Ovary (tissue), 9 donors: ENCODE results near the gene ZNF354C. TPM values are rescaled to one million over a fixed set of nuclear protein-coding genes. Genes with fewer than 3 reads are reported as not detected.
A peak's percentile ranks its signal among the peaks of the same experiment; 100 is the strongest.

ENCODE experiments used
- DNase-seq, 5 donors: peaks; one replicate each; pipeline ENCODE4 v3.0.0-alpha.2; 2019 to 2020
- H3K27ac ChIP-seq, 2 donors: fragments of 200-600 bp; one replicate each; pipeline versions ENCODE4 v1.5.1 to v1.8.0; 2019 to 2022
- H3K27me3 ChIP-seq: fragments of 200-600 bp; one replicate; pipeline ENCODE4 v1.8.0; 2022
- H3K36me3 ChIP-seq: fragments of 200-600 bp; sonication (generic); one replicate; pipeline ENCODE4 v1.5.1; 2019
- H3K4me1 ChIP-seq: one replicate; pipeline ENCODE4 v1.8.1; 2013; ENCODE audit warnings: mild to moderate bottlenecking, moderate library complexity; ENCODE audit not compliant: insufficient read depth
- H3K4me3 ChIP-seq: fragments of 200-600 bp; sonication (generic); one replicate; pipeline ENCODE4 v1.5.1; 2017
- H3K9me3 ChIP-seq, 2 donors: fragments of 200-600 bp in 1 of 2; sonication (generic) in 1 of 2; one replicate each; pipeline versions ENCODE4 v1.5.1 to v1.8.1; 2013 to 2019; ENCODE audit warnings: mild to moderate bottlenecking in 1 of 2, moderate library complexity in 1 of 2
- EP300 ChIP-seq: sonication (generic); formaldehyde crosslinking; IDR thresholded peaks from one replicate; pipeline ENCODE4 v1.6.1; 2017; ENCODE audit warnings: antibody characterized with exemption
- POLR2A ChIP-seq: fragments of 450-650 bp; IDR thresholded peaks from one replicate; pipeline ENCODE4 v1.6.1; 2017; ENCODE audit warnings: antibody characterized with exemption, mild to moderate bottlenecking, moderate library complexity
- WGBS, 3 donors: extraction: QIAGEN DNeasy Blood & Tissue Kit in 1 of 3; methylation state at CpG; one replicate each; pipeline versions ENCODE4 v1.1.5 to v1.1.7; 2013 to 2017; 5-methylcytosine and 5-hydroxymethylcytosine counted together
- intact Hi-C, 4 donors: fragments of 100-400 bp; cut with DNase I; formaldehyde crosslinking; loops; one replicate each; pipeline versions ENCODE4 v1.11.0 to v1.15.1; 2022 to 2023
- polyA plus RNA-seq, 2 donors: library from polyadenylated mRNA; stranded (reverse); fragments of 200-250 nt in 1 of 2; fragments of 350-450 nt in 1 of 2; fragmentation: Illumina TruSeq in 1 of 2; extraction: RNeasy Lipid Tissue Mini Kit (QIAGEN cat#74804) in 1 of 2; gene quantifications; one replicate each; pipeline ENCODE4 v1.2.3, GENCODE V29; 2013 to 2014
- total RNA-seq, 7 donors: library from RNA; depleted of rRNA in 2 of 7; stranded (reverse); fragments of >200 nt in 2 of 7; fragmentation: NEBNext Ultra II Directional in 3 of 7; extraction: Animal tissue kit (Norgen Biotek cat#: 25700) in 3 of 7; gene quantifications; one replicate each; pipeline versions ENCODE4 v1.1.0 to v1.2.4, GENCODE V29; 2016 to 2023
- TF ChIP-seq, protein P1 (sequence below), 3 donors: fragments of 450-650 bp in 2 of 3; fragments of 200-600 bp in 1 of 3; IDR thresholded peaks; one replicate each; pipeline versions ENCODE4 v1.5.1 to v1.8.0; 2016 to 2022; ENCODE audit warnings: antibody characterized with exemption in 3 of 3, mild to moderate bottlenecking in 1 of 3
- donor health status: DM: no; HTN: no; CAD: no; lungs with moderate emphysema.
- donor health status: DM: no; HTN: no; CAD: no.
- donor health status: Bipolar disorder and iron deficiency.
- donor health status: DM: yes; HTN: yes; CAD: no.
- donor health status: DM: no; HTN: no; CAD: no.
- donor health status: DM: yes; HTN: yes; CAD: no.

Gene ZNF354C
- total and polyA plus RNA-seq, 9 donors, result 4.1 to 11.8 (median 9.4) TPM

DNA sequence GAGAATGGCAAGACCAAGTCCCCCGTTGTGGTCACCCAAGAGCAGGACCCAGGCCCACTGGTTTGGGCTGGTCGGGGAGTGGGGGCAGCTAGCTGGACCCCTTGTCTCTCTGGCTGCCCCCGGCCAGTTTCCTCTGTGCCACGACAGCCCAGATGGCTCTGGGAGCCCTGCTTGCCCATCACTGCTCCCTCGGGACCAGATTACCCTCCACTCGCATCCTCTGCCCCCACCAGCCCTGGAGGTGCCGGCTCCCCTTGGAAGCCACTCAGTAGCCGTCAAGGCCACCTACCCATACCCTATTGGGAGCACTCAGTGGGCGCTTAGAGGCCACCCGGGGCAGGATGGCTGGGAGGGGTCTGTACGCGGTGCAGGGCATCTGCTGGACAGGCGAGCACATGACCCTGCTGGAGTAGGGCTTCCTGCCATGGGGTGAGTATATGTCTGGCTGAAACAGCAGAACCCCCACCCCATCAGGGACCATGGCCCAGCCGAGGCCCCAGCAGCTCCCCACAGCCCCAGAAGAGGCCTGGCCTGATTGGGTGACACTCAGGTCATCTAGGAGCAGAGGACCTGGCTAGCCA is 70.0 kb downstream of the ZNF354C start:
- WGBS, 3 donors, result 88 to 94% (median 91%) methylated on average over 11 to 14 of the region's 14 CpGs
- Histone ChIP-seq H3K4me1 (no peaks in the 10 kb centered on the region), H3K4me3 (no peak overlapping the region), H3K36me3 (no peaks in the 10 kb centered on the region), H3K27me3 (no peaks in the 10 kb centered on the region), H3K27ac (no peak overlapping the region), H3K9me3 (no peaks in the 10 kb centered on the region)
- intact Hi-C loops, result no loop called here
- TF ChIP-seq, protein P1, sequence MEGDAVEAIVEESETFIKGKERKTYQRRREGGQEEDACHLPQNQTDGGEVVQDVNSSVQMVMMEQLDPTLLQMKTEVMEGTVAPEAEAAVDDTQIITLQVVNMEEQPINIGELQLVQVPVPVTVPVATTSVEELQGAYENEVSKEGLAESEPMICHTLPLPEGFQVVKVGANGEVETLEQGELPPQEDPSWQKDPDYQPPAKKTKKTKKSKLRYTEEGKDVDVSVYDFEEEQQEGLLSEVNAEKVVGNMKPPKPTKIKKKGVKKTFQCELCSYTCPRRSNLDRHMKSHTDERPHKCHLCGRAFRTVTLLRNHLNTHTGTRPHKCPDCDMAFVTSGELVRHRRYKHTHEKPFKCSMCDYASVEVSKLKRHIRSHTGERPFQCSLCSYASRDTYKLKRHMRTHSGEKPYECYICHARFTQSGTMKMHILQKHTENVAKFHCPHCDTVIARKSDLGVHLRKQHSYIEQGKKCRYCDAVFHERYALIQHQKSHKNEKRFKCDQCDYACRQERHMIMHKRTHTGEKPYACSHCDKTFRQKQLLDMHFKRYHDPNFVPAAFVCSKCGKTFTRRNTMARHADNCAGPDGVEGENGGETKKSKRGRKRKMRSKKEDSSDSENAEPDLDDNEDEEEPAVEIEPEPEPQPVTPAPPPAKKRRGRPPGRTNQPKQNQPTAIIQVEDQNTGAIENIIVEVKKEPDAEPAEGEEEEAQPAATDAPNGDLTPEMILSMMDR (IDR thresholded peaks at IDR 0.05), result no peak
- TF ChIP-seq EP300 (no peak), POLR2A (no peak)
- peak in 1 of 5 donors; percentile 19 for DNase-seq

DNA sequence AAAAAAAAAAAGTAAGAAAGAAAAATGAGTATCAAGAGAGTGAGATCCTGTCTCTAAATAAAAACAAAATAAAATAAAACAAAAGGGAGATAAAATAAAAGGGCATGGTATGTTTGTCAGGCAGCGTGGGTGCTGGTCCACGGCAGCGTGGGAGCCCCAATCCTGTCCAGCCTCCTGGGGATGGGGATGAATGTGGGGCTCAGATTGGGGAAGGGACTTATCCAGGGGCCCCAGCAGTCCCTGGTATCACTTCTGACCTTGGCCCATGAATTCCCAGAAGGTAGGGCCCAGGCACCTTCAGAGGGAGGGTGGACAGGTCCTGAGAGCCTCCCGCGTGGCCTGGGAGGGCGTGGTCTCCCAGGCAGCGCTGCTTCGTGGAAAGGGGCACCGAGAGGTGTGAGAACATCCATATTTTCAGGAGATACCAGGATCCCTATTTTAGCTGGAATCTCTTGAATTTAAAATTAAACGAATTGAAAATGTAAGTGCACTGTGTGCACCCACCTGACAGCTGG is 71.2 kb downstream of the ZNF354C start:
- WGBS, 3 donors, result 77 to 92% (median 83%) methylated on average over 10 of the region's 10 CpGs
- intact Hi-C loops, result no loop called here

DNA sequence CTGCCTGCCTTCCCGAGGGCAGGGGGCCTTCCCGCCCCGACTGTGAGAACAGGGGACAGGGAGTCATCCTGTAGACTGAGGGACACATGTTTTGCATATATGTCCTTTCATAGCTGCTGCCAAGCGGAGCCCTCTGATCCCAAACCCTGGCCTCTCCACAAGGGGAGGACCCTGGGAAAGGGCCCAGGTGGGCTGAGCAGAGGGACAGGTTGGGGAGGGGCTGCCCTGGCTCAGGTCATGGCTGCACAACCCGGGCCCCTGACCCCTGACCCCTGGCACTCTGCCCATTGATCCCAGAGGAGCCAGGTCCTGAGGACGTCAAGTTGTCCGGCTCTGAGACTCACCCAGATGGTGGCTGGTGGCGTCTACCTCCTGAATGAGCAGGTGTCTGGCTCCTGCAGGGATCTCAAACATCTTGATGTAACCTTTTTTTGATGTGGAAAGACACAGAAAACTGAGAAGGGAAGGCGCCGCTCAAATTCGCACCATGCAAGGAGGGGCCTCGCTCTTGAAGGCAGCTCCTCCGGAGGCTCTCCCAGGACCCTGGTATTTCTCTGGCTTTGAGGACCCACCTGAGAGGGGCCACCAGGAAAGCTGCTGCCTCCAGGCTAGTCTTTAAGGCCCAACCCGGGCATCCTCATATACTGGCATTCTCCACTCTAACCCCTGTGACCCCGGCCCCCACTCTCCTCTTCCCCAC is 71.9 kb downstream of the ZNF354C start:
- no peak overlapping the region for H3K4me3 ChIP-seq
- H3K27ac ChIP-seq, result no peak overlapping the region
- TF ChIP-seq EP300 (no peak), POLR2A (no peak)
- TF ChIP-seq, protein P1 (IDR thresholded peaks at IDR 0.05), result no peak
- no peaks in the 10 kb centered on the region for H3K27me3 ChIP-seq
- H3K36me3 ChIP-seq, result no peaks in the 10 kb centered on the region
- no peaks in the 10 kb centered on the region for H3K4me1 ChIP-seq
- WGBS, 3 donors, result 83 to 87% (median 83%) methylated on average over 15 of the region's 15 CpGs
- intact Hi-C loops, result no loop called here
- DNase-seq, result peak in 1 of 5 donors; percentile 35
- H3K9me3 ChIP-seq, result no peaks in the 10 kb centered on the region

More for the DNA sequence above, 71.2 kb downstream of the ZNF354C start:
- no peaks in the 10 kb centered on the region for H3K36me3 ChIP-seq
- TF ChIP-seq POLR2A (no peak), EP300 (no peak)
- TF ChIP-seq, protein P1 (IDR thresholded peaks at IDR 0.05), result no peak
- H3K4me3 ChIP-seq, result no peak overlapping the region
- no peaks in the 10 kb centered on the region for H3K27me3 ChIP-seq
- H3K9me3 ChIP-seq, result no peaks in the 10 kb centered on the region
- peak in 1 of 5 donors; percentile 14 for DNase-seq
- H3K27ac ChIP-seq, result no peak overlapping the region
- no peaks in the 10 kb centered on the region for H3K4me1 ChIP-seq

DNA sequence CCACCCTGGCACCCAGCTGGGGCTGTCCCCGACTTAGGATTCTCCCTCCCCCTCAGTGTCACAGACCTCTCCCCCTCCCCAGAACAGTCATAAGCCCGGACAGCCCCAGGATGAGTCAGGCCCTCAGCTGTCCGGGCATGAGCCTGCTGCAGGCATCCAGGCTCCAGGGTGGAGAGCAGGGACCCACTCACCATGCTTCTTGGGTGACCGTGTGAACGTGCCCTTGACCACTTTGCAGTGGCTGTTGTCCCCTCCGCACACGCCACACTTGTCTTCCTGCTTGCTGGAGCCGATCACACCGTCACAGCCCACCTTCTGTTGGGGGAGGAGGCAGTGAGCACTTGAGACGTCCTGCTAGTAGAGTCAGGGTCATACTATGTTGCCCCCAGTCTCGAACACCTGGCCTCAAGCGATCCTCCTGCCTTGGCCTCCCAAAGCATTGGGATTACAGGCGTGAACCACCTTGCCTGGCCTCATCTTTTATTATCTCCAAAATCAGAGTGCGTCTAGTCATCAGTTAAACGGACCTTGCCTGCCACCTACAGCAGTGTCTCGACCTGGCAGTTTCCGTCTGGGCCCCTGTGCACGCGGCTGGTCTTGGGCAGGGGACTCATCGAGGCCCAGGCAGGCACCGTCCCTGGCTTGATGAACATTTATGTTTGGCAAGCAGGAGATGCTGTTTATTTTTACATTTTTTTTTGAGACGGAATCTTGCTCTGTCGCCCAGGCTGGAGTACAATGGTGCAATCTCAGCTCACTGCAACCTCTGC is 72.6 kb downstream of the ZNF354C start:
- TF ChIP-seq, protein P1 (IDR thresholded peaks at IDR 0.05), result no peak
- no peak for TF ChIP-seq POLR2A
- TF ChIP-seq EP300, result no peak
- intact Hi-C loops, result no loop called here
- WGBS, 3 donors, result 85 to 90% (median 89%) methylated on average over 23 of the region's 23 CpGs
- peak in 1 of 5 donors; percentile 9 for DNase-seq
- Histone ChIP-seq H3K27ac (no peak overlapping the region), H3K9me3 (no peaks in the 10 kb centered on the region), H3K4me1 (no peaks in the 10 kb centered on the region), H3K4me3 (no peak overlapping the region), H3K27me3 (no peaks in the 10 kb centered on the region), H3K36me3 (no peaks in the 10 kb centered on the region)
